ENCODE measurements around the gene SPINT1.

SPINT1 gene

DNA sequence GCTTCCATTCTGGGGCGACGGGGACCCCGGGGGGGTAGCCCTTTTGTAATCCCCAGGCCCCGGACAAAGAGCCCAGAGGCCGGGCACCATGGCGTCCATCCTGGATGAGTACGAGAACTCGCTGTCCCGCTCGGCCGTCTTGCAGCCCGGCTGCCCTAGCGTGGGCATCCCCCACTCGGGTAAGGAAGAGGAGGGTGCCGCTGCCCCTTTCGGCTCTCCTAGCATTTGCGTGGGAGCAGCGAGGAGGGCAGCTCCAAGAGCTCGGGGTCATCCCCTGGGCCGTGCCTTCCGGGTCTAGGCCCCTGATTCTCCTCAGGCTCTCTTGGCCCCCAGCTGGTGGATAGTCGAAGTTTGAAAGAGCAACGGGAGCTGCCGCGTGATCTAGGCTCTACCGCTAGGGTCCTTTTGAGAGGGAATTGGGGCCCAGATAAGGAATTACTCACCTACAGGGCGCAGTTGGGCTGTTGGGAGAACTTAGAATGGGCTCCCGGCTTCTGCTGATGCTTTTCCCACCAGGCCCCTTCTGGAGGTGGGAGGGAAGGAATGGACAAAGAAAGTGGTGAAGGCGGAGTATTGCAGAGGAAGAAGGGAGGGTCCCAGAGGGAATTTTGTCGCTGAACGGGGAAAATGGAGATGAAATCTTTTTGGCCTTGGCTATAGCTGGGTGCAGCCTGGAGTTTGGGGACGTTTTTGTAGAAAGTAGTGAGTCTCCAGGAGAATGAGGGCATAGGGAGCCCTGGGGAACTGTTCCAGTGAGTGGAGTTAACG lies 51.0 kb downstream of the SPINT1 start:
- DNase-seq, result peak; percentile 22 to 74 (median 52)

DNA sequence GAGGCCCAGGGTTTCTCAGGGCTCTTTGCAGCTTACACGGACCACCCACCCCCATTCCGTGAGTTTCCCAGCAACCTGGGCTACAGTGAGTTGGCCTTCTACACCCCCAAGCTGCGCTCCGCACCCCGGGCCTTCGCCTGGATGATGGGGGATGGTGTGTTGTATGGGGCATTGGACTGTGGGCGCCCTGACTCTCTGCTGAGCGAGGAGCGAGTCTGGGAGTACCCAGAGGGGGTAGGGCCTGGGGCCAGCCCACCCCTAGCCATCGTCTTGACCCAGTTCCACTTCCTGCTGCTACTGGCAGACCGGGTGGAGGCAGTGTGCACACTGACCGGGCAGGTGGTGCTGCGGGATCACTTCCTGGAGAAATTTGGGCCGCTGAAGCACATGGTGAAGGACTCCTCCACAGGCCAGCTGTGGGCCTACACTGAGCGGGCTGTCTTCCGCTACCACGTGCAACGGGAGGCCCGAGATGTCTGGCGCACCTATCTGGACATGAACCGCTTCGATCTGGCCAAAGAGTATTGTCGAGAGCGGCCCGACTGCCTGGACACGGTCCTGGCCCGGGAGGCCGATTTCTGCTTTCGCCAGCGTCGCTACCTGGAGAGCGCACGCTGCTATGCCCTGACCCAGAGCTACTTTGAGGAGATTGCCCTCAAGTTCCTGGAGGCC lies 55.8 kb downstream of the SPINT1 start:
- DNase-seq, result no peak

DNA sequence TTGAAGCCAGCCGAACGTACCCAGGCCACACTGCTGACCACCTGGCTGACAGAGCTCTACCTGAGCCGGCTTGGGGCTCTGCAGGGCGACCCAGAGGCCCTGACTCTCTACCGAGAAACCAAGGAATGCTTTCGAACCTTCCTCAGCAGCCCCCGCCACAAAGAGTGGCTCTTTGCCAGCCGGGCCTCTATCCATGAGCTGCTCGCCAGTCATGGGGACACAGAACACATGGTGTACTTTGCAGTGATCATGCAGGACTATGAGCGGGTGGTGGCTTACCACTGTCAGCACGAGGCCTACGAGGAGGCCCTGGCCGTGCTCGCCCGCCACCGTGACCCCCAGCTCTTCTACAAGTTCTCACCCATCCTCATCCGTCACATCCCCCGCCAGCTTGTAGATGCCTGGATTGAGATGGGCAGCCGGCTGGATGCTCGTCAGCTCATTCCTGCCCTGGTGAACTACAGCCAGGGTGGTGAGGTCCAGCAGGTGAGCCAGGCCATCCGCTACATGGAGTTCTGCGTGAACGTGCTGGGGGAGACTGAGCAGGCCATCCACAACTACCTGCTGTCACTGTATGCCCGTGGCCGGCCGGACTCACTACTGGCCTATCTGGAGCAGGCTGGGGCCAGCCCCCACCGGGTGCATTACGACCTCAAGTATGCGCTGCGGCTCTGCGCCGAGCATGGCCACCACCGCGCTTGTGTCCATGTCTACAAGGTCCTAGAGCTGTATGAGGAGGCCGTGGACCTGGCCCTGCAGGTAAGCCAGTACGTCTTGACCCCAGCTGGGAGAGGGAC lies 56.6 kb downstream of the SPINT1 start:
- no peak for DNase-seq

DNA sequence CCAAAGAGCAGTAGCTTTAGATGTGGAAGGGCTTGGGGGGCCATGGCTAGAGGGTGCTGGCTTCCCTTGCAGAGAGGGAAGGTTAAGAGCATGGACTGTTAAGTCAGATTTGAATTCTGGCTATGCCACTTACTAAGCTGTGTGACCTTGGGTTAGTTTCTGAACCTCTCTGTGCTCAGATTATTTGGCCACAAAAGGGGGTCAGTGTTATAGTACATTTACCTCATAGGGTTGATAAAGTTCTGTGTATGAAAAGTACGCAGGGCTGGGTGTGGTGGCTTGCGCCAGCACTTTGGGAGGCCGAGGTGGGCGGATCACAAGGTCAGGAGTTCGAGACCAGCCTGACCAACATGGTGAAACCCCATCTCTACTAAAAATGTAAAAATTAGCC lies 57.2 kb downstream of the SPINT1 start:
- no peak for DNase-seq

DNA sequence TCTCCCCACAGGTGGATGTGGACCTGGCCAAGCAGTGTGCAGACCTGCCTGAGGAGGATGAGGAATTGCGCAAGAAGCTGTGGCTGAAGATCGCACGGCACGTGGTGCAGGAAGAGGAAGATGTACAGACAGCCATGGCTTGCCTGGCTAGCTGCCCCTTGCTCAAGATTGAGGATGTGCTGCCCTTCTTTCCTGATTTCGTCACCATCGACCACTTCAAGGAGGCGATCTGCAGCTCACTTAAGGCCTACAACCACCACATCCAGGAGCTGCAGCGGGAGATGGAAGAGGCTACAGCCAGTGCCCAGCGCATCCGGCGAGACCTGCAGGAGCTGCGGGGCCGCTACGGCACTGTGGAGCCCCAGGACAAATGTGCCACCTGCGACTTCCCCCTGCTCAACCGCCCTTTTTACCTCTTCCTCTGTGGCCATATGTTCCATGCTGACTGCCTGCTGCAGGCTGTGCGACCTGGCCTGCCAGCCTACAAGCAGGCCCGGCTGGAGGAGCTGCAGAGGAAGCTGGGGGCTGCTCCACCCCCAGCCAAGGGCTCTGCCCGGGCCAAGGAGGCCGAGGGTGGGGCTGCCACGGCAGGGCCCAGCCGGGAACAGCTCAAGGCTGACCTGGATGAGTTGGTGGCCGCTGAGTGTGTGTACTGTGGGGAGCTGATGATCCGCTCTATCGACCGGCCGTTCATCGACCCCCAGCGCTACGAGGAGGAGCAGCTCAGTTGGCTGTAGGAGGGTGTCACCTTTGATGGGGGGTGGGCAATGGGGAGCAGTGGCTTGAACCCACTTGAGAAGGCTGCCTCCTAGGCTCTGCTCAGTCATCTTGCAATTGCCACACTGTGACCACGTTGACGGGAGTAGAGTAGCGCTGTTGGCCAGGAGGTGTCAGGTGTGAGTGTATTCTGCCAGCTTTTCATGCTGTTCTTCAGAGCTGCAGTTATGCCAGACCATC lies 59.0 kb downstream of the SPINT1 start:
- no peak for DNase-seq

DNA sequence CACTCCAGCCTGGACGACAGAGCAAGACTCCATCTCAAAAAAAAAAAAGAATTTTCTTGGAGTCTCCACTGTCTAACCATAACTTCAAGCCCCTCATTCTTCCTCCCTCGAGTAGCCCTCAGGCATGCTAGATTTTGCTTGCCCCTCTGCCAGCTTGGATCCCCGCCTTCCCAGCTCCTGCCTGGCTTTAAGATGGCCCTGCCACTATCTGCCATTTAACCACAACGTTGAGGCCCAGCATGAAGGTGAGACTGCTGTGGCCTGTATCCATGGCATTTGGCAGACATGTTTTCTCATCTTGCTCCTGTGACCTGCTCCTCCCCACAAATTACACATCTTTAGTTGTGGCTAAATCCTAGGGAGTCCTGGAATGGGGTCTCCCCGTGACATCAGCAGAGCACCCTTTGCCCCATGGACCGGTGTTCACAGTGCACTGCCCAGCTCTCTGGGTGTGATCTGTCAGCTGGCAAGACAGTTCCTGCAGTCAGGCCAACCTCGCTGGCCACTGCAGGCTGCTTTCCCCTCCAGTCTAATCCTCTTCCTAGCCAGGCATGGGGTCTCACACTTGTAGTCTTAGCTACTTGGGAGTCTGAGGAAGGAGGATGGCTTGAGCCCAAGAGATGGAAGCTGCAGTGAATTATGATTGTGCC lies 60.8 kb downstream of the SPINT1 start:
- no peak for DNase-seq

DNA sequence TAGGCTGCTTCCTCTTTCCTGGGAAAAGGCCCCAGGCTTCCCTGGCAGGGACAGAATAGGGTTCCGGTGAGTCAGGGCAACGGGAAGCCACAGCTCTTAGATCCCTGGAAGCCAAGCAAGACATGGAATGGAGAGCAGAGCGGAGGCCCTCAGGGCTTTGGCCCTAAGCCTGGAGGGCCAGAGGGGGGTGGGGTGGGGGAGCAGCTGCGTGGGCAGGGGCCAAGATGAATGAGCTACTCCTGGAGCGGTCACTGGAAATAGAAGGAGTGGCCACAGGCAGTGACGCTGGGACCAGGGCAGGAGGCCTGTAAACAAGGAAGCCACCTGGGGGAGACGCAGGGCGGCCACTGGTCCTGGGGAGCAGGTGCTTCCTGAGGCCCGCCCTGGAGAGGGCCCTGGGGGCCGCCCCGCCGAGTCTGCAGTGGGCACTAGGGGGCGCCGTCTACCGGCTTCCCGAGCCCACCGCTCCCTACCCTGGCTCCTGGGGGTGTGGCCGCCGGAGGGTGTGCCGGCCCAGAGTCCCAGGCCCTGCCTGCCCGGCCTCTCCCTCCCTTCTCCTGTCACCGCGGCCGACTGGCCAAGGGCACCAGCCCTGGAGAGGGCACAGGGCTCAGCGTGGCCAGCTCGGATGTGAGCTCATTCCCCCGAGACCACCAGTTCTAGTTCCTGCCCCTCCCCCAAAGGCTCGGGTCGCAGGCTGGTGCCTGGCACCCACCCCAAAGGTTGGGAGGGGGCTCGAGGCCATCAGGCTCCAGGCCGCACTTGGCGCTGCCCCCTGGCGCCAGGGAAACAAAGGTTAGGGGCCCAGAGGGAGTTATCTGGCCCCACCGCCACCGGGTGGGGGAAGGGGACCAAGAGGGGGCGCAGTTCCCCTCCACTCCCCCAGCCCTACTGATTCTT lies 62.5 kb downstream of the SPINT1 start:
- peak; percentile 35 to 76 (median 64) for DNase-seq

DNA sequence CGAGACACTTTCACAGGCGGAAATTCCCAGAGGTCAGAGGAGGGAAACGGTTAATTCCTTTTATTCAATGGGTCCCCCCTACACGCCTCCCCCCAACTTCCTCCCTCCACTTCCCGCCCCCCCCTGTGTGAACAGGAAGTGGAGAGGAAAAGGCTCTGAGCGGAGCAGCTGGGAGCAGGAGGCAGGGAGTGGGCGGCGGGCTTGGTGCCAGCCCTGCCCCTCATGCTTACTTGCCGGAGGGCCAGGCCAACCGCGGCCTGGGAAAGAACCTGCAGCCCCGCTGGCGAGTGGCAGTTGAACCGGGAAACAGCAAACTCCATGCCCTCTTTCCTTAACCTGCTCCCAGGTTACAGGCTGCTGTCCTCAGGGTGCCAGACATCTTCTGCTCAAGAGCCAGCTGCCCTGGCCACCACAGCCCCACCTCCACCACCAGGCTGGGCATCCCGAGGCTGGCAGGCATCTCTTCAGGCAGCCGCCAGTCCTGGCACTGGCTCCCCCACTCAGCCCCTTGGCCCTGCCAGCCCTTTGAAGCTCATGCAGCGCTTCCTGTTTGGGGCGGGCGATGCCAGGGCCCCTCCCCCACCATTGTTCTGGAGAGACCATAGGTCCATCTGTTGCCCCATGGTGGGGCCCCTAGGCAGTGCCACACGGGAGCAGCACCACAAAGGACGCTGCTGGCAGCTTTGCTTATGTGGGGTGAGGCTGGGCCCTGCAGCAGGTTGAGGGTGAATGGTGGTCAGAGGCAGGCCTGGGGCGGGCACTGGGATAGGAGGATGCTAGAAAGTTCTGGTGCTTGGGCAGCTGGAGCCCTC lies 63.3 kb downstream of the SPINT1 start:
- DNase-seq, result peak; percentile 30 to 71 (median 52)
